ENCODE results near the gene TMEM185A. TPM values are rescaled to one million over a fixed set of nuclear protein-coding genes. Genes with fewer than 3 reads are reported as not detected.
"Not testable (repeated sequence)": the region's sequence is repeated elsewhere in the genome, so short reads cannot be mapped to it uniquely, and the experiment has no call there.

TMEM185A gene
- total and polyA plus RNA-seq, 5 donors from 2014 or later: 16.2 to 21.9 (median 19.5) TPM

- H3K27ac ChIP-seq (ENCODE audit: insufficient read depth, low read length, poor library complexity, severe bottlenecking); ATAC-seq (ENCODE audit: low read depth in 2 of 2); H3K4me3 ChIP-seq (ENCODE audit: low read depth, low read length); H3K4me1 ChIP-seq (ENCODE audit: control insufficient read depth, insufficient read depth, low read length, poor library complexity, severe bottlenecking); H3K36me3 Mint-ChIP-seq; H3K9me3 ChIP-seq (ENCODE audit: control insufficient read depth in 2 of 2, low read length in 2 of 2); H3K9me3 Mint-ChIP-seq; H3K27ac Mint-ChIP-seq; H3K36me3 ChIP-seq (ENCODE audit: control insufficient read depth, insufficient read depth, low read length); H3K27me3 ChIP-seq (ENCODE audit: control insufficient read depth, insufficient read depth, low read length); DNase-seq; H3K4me3 Mint-ChIP-seq; H3K27me3 Mint-ChIP-seq; H3K4me1 Mint-ChIP-seq: not testable (repeated sequence)
Observed at GRCh38 chrX:149590993-149591392, 40.6 kb downstream of the TMEM185A start.

- H3K27ac ChIP-seq (ENCODE audit: insufficient read depth, low read length, poor library complexity, severe bottlenecking); ATAC-seq (ENCODE audit: low read depth in 2 of 2); H3K27ac Mint-ChIP-seq; H3K4me3 Mint-ChIP-seq; H3K36me3 ChIP-seq (ENCODE audit: control insufficient read depth, insufficient read depth, low read length); H3K36me3 Mint-ChIP-seq; H3K9me3 ChIP-seq (ENCODE audit: control insufficient read depth in 2 of 2, low read length in 2 of 2); H3K27me3 ChIP-seq (ENCODE audit: control insufficient read depth, insufficient read depth, low read length); H3K9me3 Mint-ChIP-seq; DNase-seq; H3K4me3 ChIP-seq (ENCODE audit: low read depth, low read length); H3K27me3 Mint-ChIP-seq; H3K4me1 Mint-ChIP-seq; H3K4me1 ChIP-seq (ENCODE audit: control insufficient read depth, insufficient read depth, low read length, poor library complexity, severe bottlenecking): not testable (repeated sequence)
Observed at GRCh38 chrX:149587359-149587758, 44.2 kb downstream of the TMEM185A start, which contains the start of gene MAGEA9B. TSS of gene MAGEA9B (minus strand) at chrX:149587459. CDS start at chrX:149583179, 4,280 bp downstream.

GRCh38 chrX:149585631-149586030, 46.0 kb downstream of the TMEM185A start:
- not testable (repeated sequence) for H3K4me1 ChIP-seq (ENCODE audit: control insufficient read depth, insufficient read depth, low read length, poor library complexity, severe bottlenecking); H3K36me3 Mint-ChIP-seq; H3K27ac Mint-ChIP-seq; H3K9me3 Mint-ChIP-seq; H3K4me3 Mint-ChIP-seq; H3K27me3 ChIP-seq (ENCODE audit: control insufficient read depth, insufficient read depth, low read length); H3K4me3 ChIP-seq (ENCODE audit: low read depth, low read length); H3K27me3 Mint-ChIP-seq; DNase-seq; H3K4me1 Mint-ChIP-seq; ATAC-seq (ENCODE audit: low read depth in 2 of 2); H3K36me3 ChIP-seq (ENCODE audit: control insufficient read depth, insufficient read depth, low read length); H3K27ac ChIP-seq (ENCODE audit: insufficient read depth, low read length, poor library complexity, severe bottlenecking); H3K9me3 ChIP-seq (ENCODE audit: control insufficient read depth in 2 of 2, low read length in 2 of 2)

GRCh38 chrX:149573456-149573855, 58.1 kb downstream of the TMEM185A start:
- H3K4me3 Mint-ChIP-seq; H3K4me3 ChIP-seq (ENCODE audit: low read depth, low read length); H3K27ac ChIP-seq (ENCODE audit: insufficient read depth, low read length, poor library complexity, severe bottlenecking); H3K9me3 Mint-ChIP-seq; H3K36me3 Mint-ChIP-seq; H3K27me3 Mint-ChIP-seq; H3K36me3 ChIP-seq (ENCODE audit: control insufficient read depth, insufficient read depth, low read length); H3K4me1 ChIP-seq (ENCODE audit: control insufficient read depth, insufficient read depth, low read length, poor library complexity, severe bottlenecking); H3K9me3 ChIP-seq (ENCODE audit: control insufficient read depth in 2 of 2, low read length in 2 of 2); H3K27me3 ChIP-seq (ENCODE audit: control insufficient read depth, insufficient read depth, low read length); DNase-seq; H3K27ac Mint-ChIP-seq; H3K4me1 Mint-ChIP-seq: not testable (repeated sequence)
- peak in 1 of 2 donors; percentile 42 for ATAC-seq (ENCODE audit: low read depth in 2 of 2)

- H3K4me1 Mint-ChIP-seq: no peaks in the 10 kb centered on the region
- no peak overlapping the region for H3K4me3 Mint-ChIP-seq
- no peaks in the 10 kb centered on the region for H3K27me3 Mint-ChIP-seq
- H3K9me3 ChIP-seq (ENCODE audit: control insufficient read depth in 2 of 2, low read length in 2 of 2): no peaks in the 10 kb centered on the region
- H3K9me3 Mint-ChIP-seq: no peaks in the 10 kb centered on the region
- H3K36me3 Mint-ChIP-seq: no peaks in the 10 kb centered on the region
- H3K36me3 ChIP-seq (ENCODE audit: control insufficient read depth, insufficient read depth, low read length): no peaks in the 10 kb centered on the region
- DNase-seq (no peak), ATAC-seq (ENCODE audit: low read depth in 2 of 2) (no peak)
- H3K4me3 ChIP-seq (ENCODE audit: low read depth, low read length): no peak overlapping the region
- no peak overlapping the region for H3K27ac Mint-ChIP-seq
- no peaks in the 10 kb centered on the region for H3K27me3 ChIP-seq (ENCODE audit: control insufficient read depth, insufficient read depth, low read length)
- no peaks in the 10 kb centered on the region for H3K4me1 ChIP-seq (ENCODE audit: control insufficient read depth, insufficient read depth, low read length, poor library complexity, severe bottlenecking)
- no peak overlapping the region for H3K27ac ChIP-seq (ENCODE audit: insufficient read depth, low read length, poor library complexity, severe bottlenecking)
Observed at GRCh38 chrX:149572743-149573142, 58.8 kb downstream of the TMEM185A start.

GRCh38 chrX:149571770-149572169, 59.8 kb downstream of the TMEM185A start:
- Mint-ChIP-seq H3K27me3 (no peaks in the 10 kb centered on the region), H3K36me3 (no peaks in the 10 kb centered on the region), H3K9me3 (no peaks in the 10 kb centered on the region), H3K4me1 (no peaks in the 10 kb centered on the region), H3K27ac (no peak overlapping the region), H3K4me3 (no peak overlapping the region)
- no peak for ATAC-seq (ENCODE audit: low read depth in 2 of 2)
- Histone ChIP-seq H3K4me3 (ENCODE audit: low read depth, low read length) (no peak overlapping the region), H3K36me3 (ENCODE audit: control insufficient read depth, insufficient read depth, low read length) (no peaks in the 10 kb centered on the region), H3K4me1 (ENCODE audit: control insufficient read depth, insufficient read depth, low read length, poor library complexity, severe bottlenecking) (no peaks in the 10 kb centered on the region), H3K27ac (ENCODE audit: insufficient read depth, low read length, poor library complexity, severe bottlenecking) (no peak overlapping the region), H3K9me3 (ENCODE audit: control insufficient read depth in 2 of 2, low read length in 2 of 2) (no peaks in the 10 kb centered on the region), H3K27me3 (ENCODE audit: control insufficient read depth, insufficient read depth, low read length) (no peaks in the 10 kb centered on the region)
- no peak for DNase-seq

- no peaks in the 10 kb centered on the region for H3K9me3 ChIP-seq (ENCODE audit: control insufficient read depth in 2 of 2, low read length in 2 of 2)
- H3K27ac ChIP-seq (ENCODE audit: insufficient read depth, low read length, poor library complexity, severe bottlenecking): no peak overlapping the region
- Mint-ChIP-seq H3K27me3 (no peaks in the 10 kb centered on the region), H3K9me3 (no peaks in the 10 kb centered on the region), H3K4me1 (no peaks in the 10 kb centered on the region), H3K36me3 (no peaks in the 10 kb centered on the region), H3K27ac (no peak overlapping the region), H3K4me3 (no peak overlapping the region)
- no peak for ATAC-seq (ENCODE audit: low read depth in 2 of 2)
- no peaks in the 10 kb centered on the region for H3K27me3 ChIP-seq (ENCODE audit: control insufficient read depth, insufficient read depth, low read length)
- H3K4me1 ChIP-seq (ENCODE audit: control insufficient read depth, insufficient read depth, low read length, poor library complexity, severe bottlenecking): no peaks in the 10 kb centered on the region
- no peaks in the 10 kb centered on the region for H3K36me3 ChIP-seq (ENCODE audit: control insufficient read depth, insufficient read depth, low read length)
- no peak for DNase-seq
- no peak overlapping the region for H3K4me3 ChIP-seq (ENCODE audit: low read depth, low read length)
Observed at GRCh38 chrX:149570668-149571067, 60.9 kb downstream of the TMEM185A start.

- H3K36me3 Mint-ChIP-seq: no peaks in the 10 kb centered on the region
- no peaks in the 10 kb centered on the region for H3K9me3 Mint-ChIP-seq
- no peaks in the 10 kb centered on the region for H3K4me1 Mint-ChIP-seq
- H3K27ac Mint-ChIP-seq: peak overlapping the region in 1 of 3 donors; percentile 28
- ATAC-seq (ENCODE audit: low read depth in 2 of 2) (no peak), DNase-seq (no peak)
- H3K27ac ChIP-seq (ENCODE audit: insufficient read depth, low read length, poor library complexity, severe bottlenecking): no peak overlapping the region
- no peaks in the 10 kb centered on the region for H3K36me3 ChIP-seq (ENCODE audit: control insufficient read depth, insufficient read depth, low read length)
- H3K27me3 ChIP-seq (ENCODE audit: control insufficient read depth, insufficient read depth, low read length): no peaks in the 10 kb centered on the region
- no peak overlapping the region for H3K4me3 Mint-ChIP-seq
- H3K27me3 Mint-ChIP-seq: no peaks in the 10 kb centered on the region
- no peaks in the 10 kb centered on the region for H3K4me1 ChIP-seq (ENCODE audit: control insufficient read depth, insufficient read depth, low read length, poor library complexity, severe bottlenecking)
- no peak overlapping the region for H3K4me3 ChIP-seq (ENCODE audit: low read depth, low read length)
- no peaks in the 10 kb centered on the region for H3K9me3 ChIP-seq (ENCODE audit: control insufficient read depth in 2 of 2, low read length in 2 of 2)
Observed at GRCh38 chrX:149569770-149570169, 61.8 kb downstream of the TMEM185A start.
